Measurements from ENCODE around the gene CCL23.

The CCL23 gene

DNA sequence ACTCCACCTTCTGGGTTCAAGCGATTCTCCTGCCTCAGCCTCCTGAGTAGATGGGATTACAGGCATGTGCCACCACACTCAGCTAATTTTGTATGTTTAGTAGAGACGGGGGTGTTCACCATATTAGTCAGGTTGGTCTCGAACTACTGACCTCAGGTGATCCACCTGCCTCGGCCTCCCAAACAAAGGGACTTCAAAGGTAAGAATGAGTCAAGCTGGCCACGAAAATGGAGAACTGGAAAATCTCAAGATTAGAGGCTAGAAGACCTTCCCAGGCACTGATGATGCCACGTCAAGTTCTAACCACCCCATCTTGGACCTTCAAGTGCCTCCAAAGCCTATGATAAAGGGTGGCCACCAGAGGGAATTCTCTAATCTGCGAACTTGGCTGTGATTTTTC, 15.1 kb downstream of the CCL23 start:
- Histone ChIP-seq H3K27me3 (ENCODE audit: low read length) (no peaks in the 10 kb centered on the region), H4K20me1 (ENCODE audit: low read depth, low read length) (no peaks in the 10 kb centered on the region), H3K79me2 (ENCODE audit: insufficient read depth, low read length) (no peaks in the 10 kb centered on the region), H3K4me3 (ENCODE audit: insufficient read depth, low read length, poor library complexity, severe bottlenecking) (no peak overlapping the region), H3K27ac (ENCODE audit: low read depth, low read length) (no peak overlapping the region), H2AFZ (ENCODE audit: low read depth, low read length, severe bottlenecking) (no peak overlapping the region), H3K9me3 (ENCODE audit: insufficient read depth, low read length) (no peaks in the 10 kb centered on the region), H3K4me2 (ENCODE audit: low read depth, low read length, poor library complexity, severe bottlenecking) (no peak overlapping the region), H3K36me3 (ENCODE audit: low read length) (no peaks in the 10 kb centered on the region), H3F3A (ENCODE audit: insufficient read depth) (no peaks in the 10 kb centered on the region), H3K9me2 (replicated peaks; ENCODE audit: insufficient read depth, low read length) (no peaks in the 10 kb centered on the region), H3K9ac (ENCODE audit: low read length) (no peak overlapping the region)
- TF ChIP-seq, protein P1, sequence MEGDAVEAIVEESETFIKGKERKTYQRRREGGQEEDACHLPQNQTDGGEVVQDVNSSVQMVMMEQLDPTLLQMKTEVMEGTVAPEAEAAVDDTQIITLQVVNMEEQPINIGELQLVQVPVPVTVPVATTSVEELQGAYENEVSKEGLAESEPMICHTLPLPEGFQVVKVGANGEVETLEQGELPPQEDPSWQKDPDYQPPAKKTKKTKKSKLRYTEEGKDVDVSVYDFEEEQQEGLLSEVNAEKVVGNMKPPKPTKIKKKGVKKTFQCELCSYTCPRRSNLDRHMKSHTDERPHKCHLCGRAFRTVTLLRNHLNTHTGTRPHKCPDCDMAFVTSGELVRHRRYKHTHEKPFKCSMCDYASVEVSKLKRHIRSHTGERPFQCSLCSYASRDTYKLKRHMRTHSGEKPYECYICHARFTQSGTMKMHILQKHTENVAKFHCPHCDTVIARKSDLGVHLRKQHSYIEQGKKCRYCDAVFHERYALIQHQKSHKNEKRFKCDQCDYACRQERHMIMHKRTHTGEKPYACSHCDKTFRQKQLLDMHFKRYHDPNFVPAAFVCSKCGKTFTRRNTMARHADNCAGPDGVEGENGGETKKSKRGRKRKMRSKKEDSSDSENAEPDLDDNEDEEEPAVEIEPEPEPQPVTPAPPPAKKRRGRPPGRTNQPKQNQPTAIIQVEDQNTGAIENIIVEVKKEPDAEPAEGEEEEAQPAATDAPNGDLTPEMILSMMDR (IDR thresholded peaks at IDR 0.05; ENCODE audit: insufficient read depth, low read length, poor library complexity, severe bottlenecking), result no peak
- TF ChIP-seq EZH2phosphoT487 (conservative IDR thresholded peaks at IDR 0.05; ENCODE audit: low read length), result no peak

DNA sequence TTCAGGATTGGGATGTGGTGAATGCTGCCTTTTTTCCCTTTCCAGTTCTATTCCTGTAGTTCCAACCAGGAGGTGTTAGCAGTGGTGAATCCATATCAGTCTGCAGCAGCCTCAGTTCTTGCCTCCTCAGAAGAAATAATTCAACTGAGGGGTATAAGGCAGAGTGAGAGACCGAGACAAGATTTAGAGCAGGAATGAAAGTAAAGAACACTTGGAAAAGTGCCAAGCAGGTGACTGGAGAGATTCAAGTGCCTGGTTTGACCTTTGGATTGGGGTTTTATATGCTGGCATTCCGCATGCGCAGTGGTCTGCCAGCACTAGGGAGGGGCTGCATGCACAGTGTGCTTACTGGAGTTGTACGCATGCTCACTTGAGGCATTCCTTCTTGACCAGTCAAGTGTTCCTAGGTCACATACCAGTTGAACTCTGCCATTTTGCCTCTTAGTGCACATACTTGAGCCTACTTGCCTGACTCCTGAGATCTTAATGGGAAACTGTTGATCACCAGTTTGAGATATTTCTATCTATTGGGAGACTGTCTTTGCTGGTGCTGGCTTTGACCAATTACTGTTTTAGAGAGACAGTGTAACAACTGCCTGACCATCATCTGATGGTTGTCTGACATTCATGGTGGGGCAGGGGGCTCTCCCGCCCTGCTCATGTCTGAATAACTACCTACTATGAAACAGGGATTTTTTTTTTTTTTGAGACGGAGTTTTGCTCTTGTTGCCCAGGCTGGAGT, 15.7 kb downstream of the CCL23 start:
- Histone ChIP-seq H4K20me1 (ENCODE audit: low read depth, low read length) (no peaks in the 10 kb centered on the region), H3F3A (ENCODE audit: insufficient read depth) (no peaks in the 10 kb centered on the region), H3K27ac (ENCODE audit: low read depth, low read length) (no peak overlapping the region)

DNA sequence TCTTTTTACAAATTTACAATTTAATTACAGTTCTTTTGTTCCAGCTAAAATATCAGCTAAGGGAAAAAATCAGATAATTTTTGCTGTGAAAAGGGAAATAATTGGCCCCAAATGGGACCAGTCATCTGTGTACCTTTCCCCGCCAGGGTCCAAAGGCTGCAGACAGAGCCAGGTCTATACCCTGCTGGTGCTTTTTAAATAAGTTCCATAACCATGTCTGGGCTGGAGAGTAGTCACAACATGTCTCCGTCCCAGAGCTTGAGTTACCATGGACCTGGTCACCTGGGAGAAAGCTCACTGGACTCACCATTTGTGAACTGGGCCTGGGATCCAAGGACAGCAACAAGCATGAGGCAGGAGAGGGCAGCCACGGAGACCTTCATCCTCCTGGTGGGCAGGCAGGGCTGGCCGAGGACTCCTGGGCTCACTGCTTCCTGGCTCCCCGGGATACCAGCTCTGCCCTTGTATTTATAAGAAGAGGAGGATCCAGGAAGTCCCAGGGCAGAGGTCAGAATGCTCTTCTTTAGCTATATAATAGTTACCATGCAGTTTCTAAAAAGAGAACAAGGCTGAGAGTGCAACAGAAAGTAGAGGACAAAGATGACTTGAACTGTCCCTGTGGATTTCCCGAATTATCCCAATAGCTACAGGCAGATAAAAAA, 16.5 kb downstream of the CCL23 start, which contains the start of gene CCL15:
CCL15 (minus strand) TSS at position 444 of the 662 bp plus-strand sequence; CDS start at position 383, 61 bp downstream.
- TF ChIP-seq, protein P1 (IDR thresholded peaks at IDR 0.05; ENCODE audit: insufficient read depth, low read length, poor library complexity, severe bottlenecking), result no peak
- no peak for TF ChIP-seq EZH2phosphoT487 (conservative IDR thresholded peaks at IDR 0.05; ENCODE audit: low read length)
- Histone ChIP-seq H3K36me3 (ENCODE audit: low read length) (no peaks in the 10 kb centered on the region), H3K27ac (ENCODE audit: low read depth, low read length) (no peak within 1 kb of the TSS), H3K9ac (ENCODE audit: low read length) (no peak within 1 kb of the TSS), H3K4me2 (ENCODE audit: low read depth, low read length, poor library complexity, severe bottlenecking) (no peak within 1 kb of the TSS), H3K9me3 (ENCODE audit: insufficient read depth, low read length) (no peaks in the 10 kb centered on the region), H3K4me3 (ENCODE audit: insufficient read depth, low read length, poor library complexity, severe bottlenecking) (no peak within 1 kb of the TSS), H3K79me2 (ENCODE audit: insufficient read depth, low read length) (no peaks in the 10 kb centered on the region), H2AFZ (ENCODE audit: low read depth, low read length, severe bottlenecking) (no peak within 1 kb of the TSS), H3K9me2 (replicated peaks; ENCODE audit: insufficient read depth, low read length) (no peaks in the 10 kb centered on the region), H4K20me1 (ENCODE audit: low read depth, low read length) (no peaks in the 10 kb centered on the region), H3K27me3 (ENCODE audit: low read length) (no peaks in the 10 kb centered on the region), H3F3A (ENCODE audit: insufficient read depth) (no peaks in the 10 kb centered on the region)

More for the DNA sequence above, 15.7 kb downstream of the CCL23 start:
- TF ChIP-seq, protein P1 (IDR thresholded peaks at IDR 0.05; ENCODE audit: insufficient read depth, low read length, poor library complexity, severe bottlenecking), result no peak
- no peak for TF ChIP-seq EZH2phosphoT487 (conservative IDR thresholded peaks at IDR 0.05; ENCODE audit: low read length)
- Histone ChIP-seq H3K79me2 (ENCODE audit: insufficient read depth, low read length) (no peaks in the 10 kb centered on the region), H3K4me3 (ENCODE audit: insufficient read depth, low read length, poor library complexity, severe bottlenecking) (no peak overlapping the region), H3K4me2 (ENCODE audit: low read depth, low read length, poor library complexity, severe bottlenecking) (no peak overlapping the region), H3K9me2 (replicated peaks; ENCODE audit: insufficient read depth, low read length) (no peaks in the 10 kb centered on the region), H3K9me3 (ENCODE audit: insufficient read depth, low read length) (no peaks in the 10 kb centered on the region), H2AFZ (ENCODE audit: low read depth, low read length, severe bottlenecking) (no peak overlapping the region), H3K27me3 (ENCODE audit: low read length) (no peaks in the 10 kb centered on the region), H3K9ac (ENCODE audit: low read length) (no peak overlapping the region), H3K36me3 (ENCODE audit: low read length) (no peaks in the 10 kb centered on the region)
